Transverse colon (tissue), 4 donors: ENCODE results near the gene SERPINA9. TPM values are rescaled to one million over a fixed set of nuclear protein-coding genes. Genes with fewer than 3 reads are reported as not detected.

ENCODE experiments used
- DNase-seq: peaks from one replicate; pipeline ENCODE4 v3.0.0-alpha.2; 2019
- H3K27ac ChIP-seq, 4 donors: fragments of 200-600 bp; sonication (generic); 2 replicates each; pipeline ENCODE4 v1.5.1; 2016 to 2018; ENCODE audit warnings: inconsistent platforms in 4 of 4
- H3K27me3 ChIP-seq: fragments of 200-600 bp; sonication (generic); 2 replicates; pipeline ENCODE4 v1.5.1; 2017; ENCODE audit warnings: inconsistent platforms
- H3K36me3 ChIP-seq, 4 donors: fragments of 200-600 bp; sonication (generic); 2 replicates each; pipeline ENCODE4 v1.5.1; 2017 to 2019; ENCODE audit warnings: inconsistent platforms in 4 of 4
- H3K4me1 ChIP-seq, 4 donors: fragments of 200-600 bp; sonication (generic); 2 replicates each; pipeline ENCODE4 v1.5.1; 2017 to 2020; ENCODE audit warnings: inconsistent platforms in 4 of 4
- H3K4me3 ChIP-seq, 4 donors: fragments of 200-600 bp; sonication (generic); 1 replicate in 1 of 4; 2 replicates in 3 of 4; pipeline versions ENCODE4 v1.5.1 to v1.6.1; 2017 to 2019; ENCODE audit warnings: inconsistent platforms in 4 of 4
- H3K9me3 ChIP-seq, 2 donors: fragments of 200-600 bp; sonication (generic); 2 replicates each; pipeline ENCODE4 v1.5.1; 2017 to 2019; ENCODE audit warnings: inconsistent platforms in 2 of 2
- EP300 ChIP-seq: sonication (generic); formaldehyde crosslinking; IDR thresholded peaks from one replicate; pipeline ENCODE4 v1.6.1; 2017; ENCODE audit warnings: antibody characterized with exemption, low read depth
- POLR2A ChIP-seq: fragments of 450-650 bp; IDR thresholded peaks from one replicate; pipeline ENCODE4 v1.6.1; 2016; ENCODE audit warnings: antibody characterized with exemption, mild to moderate bottlenecking, moderate library complexity
- POLR2AphosphoS5 ChIP-seq, 3 donors: sonication (generic); formaldehyde crosslinking; IDR thresholded peaks; one replicate each; pipeline ENCODE4 v1.6.1; 2016; ENCODE audit warnings: antibody characterized with exemption in 3 of 3
- WGBS, 2 donors: methylation state at CpG; one replicate each; pipeline ENCODE4 v1.1.5; 2018; ENCODE audit warnings: low coverage in 1 of 2; 5-methylcytosine and 5-hydroxymethylcytosine counted together
- in situ Hi-C, 4 donors: fragments of 200-750 bp; cut with MboI; loops; one replicate each; pipeline versions ENCODE4 v1.15.0 to v1.15.1; 2017; ENCODE audit warnings: low sequenced_read_pairs in 3 of 4, low pct_ligation_motif_present in 1 of 4, low pct_unique_long_range_greater_than_20kb in 1 of 4
- intact Hi-C: fragments of 100-400 bp; cut with DNase I; formaldehyde crosslinking; loops from one replicate; pipeline ENCODE4 v1.15.1; 2023; ENCODE audit warnings: low total_unique reads
- total RNA-seq, 4 donors: library from RNA; depleted of rRNA; stranded (reverse); fragments of >200 nt; gene quantifications; one replicate each; pipeline ENCODE4 v1.1.0, GENCODE V29; 2016
- TF ChIP-seq, protein P1 (sequence below), 5 experiments: fragments of 200-600 bp in 3 of 5; fragments of 450-650 bp in 2 of 5; sonication (generic) in 3 of 5; IDR thresholded peaks; 1 replicate in 2 of 5; 2 replicates in 3 of 5; pipeline ENCODE4 v1.5.1; 2016 to 2017; ENCODE audit warnings: antibody characterized with exemption in 5 of 5, inconsistent platforms in 3 of 5, mild to moderate bottlenecking in 2 of 5, moderate library complexity in 1 of 5

The SERPINA9 gene
- total RNA-seq, 4 donors from 2014 or later, result not detected

DNA sequence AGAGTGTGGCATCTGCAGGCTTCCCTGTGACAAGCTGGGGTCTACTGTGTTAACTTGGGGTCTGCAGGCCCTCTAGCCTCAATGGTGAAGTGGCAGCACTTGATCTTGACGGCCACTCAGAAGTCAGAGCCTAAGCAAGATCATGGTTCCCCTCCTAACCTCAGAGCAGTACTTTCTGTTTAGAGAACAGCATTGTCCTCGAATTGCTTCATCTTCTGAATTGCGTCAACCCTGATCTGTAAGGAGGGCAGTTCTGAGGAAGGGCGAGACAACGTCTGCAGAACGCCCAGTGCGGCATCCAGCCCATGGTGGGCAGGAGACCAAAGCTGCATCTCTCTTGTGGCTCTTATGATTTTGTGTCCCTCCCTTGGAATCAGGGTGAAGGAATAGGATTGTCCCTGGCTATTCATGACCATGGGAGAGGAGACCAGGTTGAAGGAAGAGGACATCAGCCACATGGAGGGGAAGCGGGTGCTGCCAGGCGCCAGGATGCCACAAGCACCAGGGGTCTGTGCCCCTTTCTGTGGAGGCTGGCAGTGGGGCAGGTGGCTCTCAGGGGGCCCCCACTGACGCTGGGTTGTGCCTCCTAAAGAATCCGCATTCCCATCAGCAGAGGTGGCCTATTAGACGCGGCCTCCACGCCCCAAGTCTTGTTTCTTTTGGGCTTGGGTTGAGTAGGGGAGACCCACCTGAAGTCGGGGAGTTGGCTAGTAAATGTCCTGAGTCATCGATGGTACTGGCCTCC, 2.2 kb downstream of the SERPINA9 start:
- intact Hi-C loops (no loop called here), in situ Hi-C loops (no loop called here)
- 73 to 100% methylated on average over 1 to 16 of the region's 16 CpGs for WGBS, 2 donors
- Histone ChIP-seq H3K27ac (no peak overlapping the region), H3K4me3 (no peak overlapping the region), H3K36me3 (no peaks in the 10 kb centered on the region), H3K4me1 (no peaks in the 10 kb centered on the region), H3K9me3 (peaks cover 4 to 7% of the 10 kb centered on the region in 2 donors), H3K27me3 (no peaks in the 10 kb centered on the region)
- TF ChIP-seq, protein P1, sequence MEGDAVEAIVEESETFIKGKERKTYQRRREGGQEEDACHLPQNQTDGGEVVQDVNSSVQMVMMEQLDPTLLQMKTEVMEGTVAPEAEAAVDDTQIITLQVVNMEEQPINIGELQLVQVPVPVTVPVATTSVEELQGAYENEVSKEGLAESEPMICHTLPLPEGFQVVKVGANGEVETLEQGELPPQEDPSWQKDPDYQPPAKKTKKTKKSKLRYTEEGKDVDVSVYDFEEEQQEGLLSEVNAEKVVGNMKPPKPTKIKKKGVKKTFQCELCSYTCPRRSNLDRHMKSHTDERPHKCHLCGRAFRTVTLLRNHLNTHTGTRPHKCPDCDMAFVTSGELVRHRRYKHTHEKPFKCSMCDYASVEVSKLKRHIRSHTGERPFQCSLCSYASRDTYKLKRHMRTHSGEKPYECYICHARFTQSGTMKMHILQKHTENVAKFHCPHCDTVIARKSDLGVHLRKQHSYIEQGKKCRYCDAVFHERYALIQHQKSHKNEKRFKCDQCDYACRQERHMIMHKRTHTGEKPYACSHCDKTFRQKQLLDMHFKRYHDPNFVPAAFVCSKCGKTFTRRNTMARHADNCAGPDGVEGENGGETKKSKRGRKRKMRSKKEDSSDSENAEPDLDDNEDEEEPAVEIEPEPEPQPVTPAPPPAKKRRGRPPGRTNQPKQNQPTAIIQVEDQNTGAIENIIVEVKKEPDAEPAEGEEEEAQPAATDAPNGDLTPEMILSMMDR (IDR thresholded peaks at IDR 0.05), result no peak
- TF ChIP-seq POLR2AphosphoS5 (IDR thresholded peaks at IDR 0.05) (no peak), EP300 (no peak), POLR2A (no peak)
- no peak for DNase-seq

DNA sequence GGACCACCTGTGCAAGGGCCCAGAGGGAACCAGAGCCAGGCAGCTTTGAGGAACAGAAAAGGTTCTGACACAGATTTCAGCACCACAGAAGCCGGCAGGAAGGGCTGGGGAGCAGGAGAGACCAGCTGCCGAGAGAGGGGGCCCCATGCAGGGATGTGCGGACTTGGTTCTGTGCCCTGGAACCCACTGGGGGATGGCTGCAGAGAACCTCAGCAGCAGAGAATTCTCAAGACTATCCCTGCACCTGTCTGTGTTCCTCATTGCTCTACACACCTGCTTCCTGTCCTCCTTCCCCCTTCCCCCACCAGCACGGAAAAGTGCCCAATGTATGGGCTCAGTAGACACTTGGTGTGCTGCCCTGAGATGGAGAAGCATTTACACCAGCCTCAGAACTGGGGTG, 3.2 kb downstream of the SERPINA9 start:
- intact Hi-C loops, result no loop called here
- Histone ChIP-seq H3K27ac (no peak overlapping the region), H3K27me3 (no peaks in the 10 kb centered on the region), H3K36me3 (no peaks in the 10 kb centered on the region), H3K4me3 (no peak overlapping the region), H3K9me3 (no peaks in the 10 kb centered on the region), H3K4me1 (no peaks in the 10 kb centered on the region)
- no peak for DNase-seq
- WGBS, 2 donors, result 55% methylated on average over 4 of the region's 4 CpGs; no CpG with 5 or more reads in 1 of the 2 donors
- TF ChIP-seq, protein P1 (IDR thresholded peaks at IDR 0.05), result no peak
- TF ChIP-seq EP300 (no peak), POLR2AphosphoS5 (IDR thresholded peaks at IDR 0.05) (no peak), POLR2A (no peak)
- in situ Hi-C loops, result no loop called here

DNA sequence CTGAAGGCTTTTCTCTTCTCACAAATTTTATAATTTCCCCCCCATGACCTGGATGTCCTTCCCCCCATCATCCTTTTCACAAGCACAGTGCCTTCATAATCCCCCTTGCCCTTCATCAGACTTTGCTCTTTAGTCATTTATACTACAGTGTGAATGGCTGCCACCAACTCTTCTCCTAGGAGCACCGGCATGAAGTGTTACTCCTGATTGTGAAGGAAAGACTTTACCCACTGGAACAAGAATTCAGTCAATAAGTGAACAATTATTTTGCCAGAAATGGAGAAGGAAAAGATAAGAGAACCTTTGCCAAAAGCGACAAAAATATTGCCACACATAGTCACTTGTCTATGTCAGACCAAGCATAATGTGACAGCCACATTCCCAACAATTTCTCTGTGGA, 5.0 kb downstream of the SERPINA9 start:
- Histone ChIP-seq H3K4me3 (no peak overlapping the region), H3K27ac (no peak overlapping the region), H3K27me3 (no peaks in the 10 kb centered on the region), H3K9me3 (no peaks in the 10 kb centered on the region), H3K36me3 (no peaks in the 10 kb centered on the region), H3K4me1 (no peaks in the 10 kb centered on the region)
- intact Hi-C loops (no loop called here), in situ Hi-C loops (no loop called here)
- DNase-seq, result no peak
- WGBS, 2 donors, result 86 to 89% methylated on average over 2 of the region's 2 CpGs
- TF ChIP-seq POLR2AphosphoS5 (IDR thresholded peaks at IDR 0.05), result no peak
- TF ChIP-seq, protein P1 (IDR thresholded peaks at IDR 0.05), result no peak
- TF ChIP-seq EP300, result no peak
- TF ChIP-seq POLR2A, result no peak

DNA sequence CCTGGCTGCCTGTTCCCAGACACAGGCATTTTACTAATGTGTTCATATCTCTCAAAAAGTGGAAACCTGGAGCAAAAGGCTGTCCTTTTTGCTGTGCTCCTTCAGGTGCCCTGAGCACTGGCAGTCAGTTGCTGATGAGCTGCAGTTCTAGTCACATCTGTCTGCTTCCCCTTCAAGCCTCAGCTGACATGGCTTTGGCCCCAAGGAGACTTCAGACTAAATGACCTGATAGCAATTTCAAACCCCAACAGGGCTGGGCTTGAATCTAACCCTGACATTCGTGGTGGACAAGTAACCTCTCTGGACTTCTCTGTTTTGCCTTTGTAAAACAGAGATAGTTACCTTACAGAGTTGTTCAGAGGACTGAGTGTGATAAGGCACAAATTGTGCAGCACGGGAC, 5.7 kb downstream of the SERPINA9 start:
- no peak overlapping the region for H3K4me3 ChIP-seq
- no peaks in the 10 kb centered on the region for H3K27me3 ChIP-seq
- H3K36me3 ChIP-seq, result no peaks in the 10 kb centered on the region
- intact Hi-C loops, result no loop called here
- in situ Hi-C loops, result no loop called here
- TF ChIP-seq POLR2A, result no peak
- no peak for TF ChIP-seq POLR2AphosphoS5 (IDR thresholded peaks at IDR 0.05)
- TF ChIP-seq EP300, result no peak
- TF ChIP-seq, protein P1 (IDR thresholded peaks at IDR 0.05), result no peak
- WGBS, 2 donors, result 18% methylated on average over 2 of the region's 2 CpGs; no CpG with 5 or more reads in 1 of the 2 donors
- no peaks in the 10 kb centered on the region for H3K9me3 ChIP-seq
- H3K27ac ChIP-seq, result no peak overlapping the region
- no peak for DNase-seq
- H3K4me1 ChIP-seq, result no peaks in the 10 kb centered on the region
